Measurements from ENCODE around the gene MLXIPL.
"Not testable (repeated sequence)": the region's sequence is repeated elsewhere in the genome, so short reads cannot be mapped to it uniquely, and the experiment has no call there.

MLXIPL gene

DNA sequence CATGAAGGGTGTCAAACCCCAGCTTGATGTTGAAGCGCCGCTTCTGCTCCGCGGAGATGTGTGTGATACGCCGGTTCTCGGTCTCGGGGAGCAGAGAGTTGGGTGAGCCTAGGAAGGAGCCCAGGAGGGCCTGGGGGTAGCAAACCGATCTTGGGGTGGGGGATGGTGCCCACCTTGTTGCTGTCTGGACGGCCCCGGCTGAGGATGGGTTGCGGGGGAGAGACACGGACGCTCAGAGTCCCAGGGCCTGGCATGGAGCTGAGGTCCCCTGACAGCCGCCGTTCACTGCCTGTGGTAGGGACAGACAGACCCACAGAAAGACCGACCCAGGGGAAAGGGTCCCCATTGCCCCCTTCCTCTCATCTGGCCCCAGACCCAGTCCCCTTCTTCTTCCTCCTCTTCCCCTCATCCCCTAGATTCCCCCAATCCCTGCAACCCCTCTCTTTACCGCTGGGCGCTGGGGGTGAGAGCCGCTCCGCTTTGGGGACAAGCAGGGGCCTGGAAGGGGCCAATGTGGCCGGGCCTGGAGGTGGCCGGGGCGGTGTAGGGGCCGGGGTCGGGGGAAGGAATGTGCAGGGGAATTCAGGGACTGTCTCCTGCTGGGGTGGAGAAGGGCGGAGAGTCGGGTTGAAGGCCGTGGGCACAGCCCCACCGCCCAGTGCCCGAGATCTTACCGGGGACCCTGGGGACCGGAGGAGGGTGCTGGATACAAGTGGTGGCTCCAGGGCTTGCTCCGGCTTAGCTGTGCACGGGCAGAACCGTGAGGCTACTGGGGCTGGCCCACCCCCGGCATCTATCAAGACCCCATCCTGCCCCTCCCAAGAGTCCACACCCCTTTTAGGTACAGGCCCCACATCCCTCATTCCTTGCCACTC is 27.9 kb downstream of the MLXIPL start:
- intact Hi-C loops (cut with micrococcal nuclease): no loop called here
- Mint-ChIP-seq H3K4me1 (ENCODE audit: low read depth) (peaks cover 48% of the 10 kb centered on the region), H3K27me3 (peaks cover 72% of the 10 kb centered on the region), H3K4me3 (no peak overlapping the region), H3K9me3 (no peaks in the 10 kb centered on the region), H3K27ac (no peak overlapping the region), H3K36me3 (ENCODE audit: low read depth) (no peaks in the 10 kb centered on the region)

DNA sequence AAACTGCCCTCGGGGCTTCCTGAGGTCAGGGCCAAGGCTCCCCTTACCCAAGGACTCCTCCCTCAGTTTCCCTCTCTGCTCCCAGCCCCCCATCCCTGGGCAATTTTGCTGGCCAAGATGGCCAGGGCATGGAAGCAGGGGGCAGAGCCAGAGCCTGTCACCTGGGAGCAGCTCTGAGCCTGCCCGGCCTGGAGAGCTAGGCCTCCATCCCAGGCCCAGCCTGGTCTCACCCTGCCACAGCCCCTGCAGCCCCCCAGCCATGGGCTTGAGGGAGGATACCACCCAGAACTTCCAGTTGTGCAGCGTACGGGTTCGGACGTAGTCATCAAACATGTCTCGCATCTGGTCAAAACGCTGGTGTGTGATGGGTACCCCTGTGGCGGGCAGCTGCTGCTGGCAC is 29.0 kb downstream of the MLXIPL start:
- peaks cover 70% of the 10 kb centered on the region for H3K27me3 Mint-ChIP-seq
- intact Hi-C loops (cut with micrococcal nuclease): no loop called here
- H3K4me1 Mint-ChIP-seq (ENCODE audit: low read depth): peaks cover 48% of the 10 kb centered on the region
- H3K9me3 Mint-ChIP-seq: no peaks in the 10 kb centered on the region
- no peaks in the 10 kb centered on the region for H3K36me3 Mint-ChIP-seq (ENCODE audit: low read depth)
- H3K4me3 Mint-ChIP-seq: no peak overlapping the region
- H3K27ac Mint-ChIP-seq: no peak overlapping the region

GRCh38 chr7:73593207-73594045 is 30.9 kb downstream of the MLXIPL start:
- Mint-ChIP-seq H3K4me3 (no peak overlapping the region), H3K36me3 (ENCODE audit: low read depth) (no peaks in the 10 kb centered on the region), H3K27ac (peak overlapping the region; percentile 10), H3K9me3 (no peaks in the 10 kb centered on the region), H3K4me1 (ENCODE audit: low read depth) (peaks cover 33% of the 10 kb centered on the region), H3K27me3 (peaks cover 55% of the 10 kb centered on the region)
- intact Hi-C loops (cut with micrococcal nuclease): no loop called here

DNA sequence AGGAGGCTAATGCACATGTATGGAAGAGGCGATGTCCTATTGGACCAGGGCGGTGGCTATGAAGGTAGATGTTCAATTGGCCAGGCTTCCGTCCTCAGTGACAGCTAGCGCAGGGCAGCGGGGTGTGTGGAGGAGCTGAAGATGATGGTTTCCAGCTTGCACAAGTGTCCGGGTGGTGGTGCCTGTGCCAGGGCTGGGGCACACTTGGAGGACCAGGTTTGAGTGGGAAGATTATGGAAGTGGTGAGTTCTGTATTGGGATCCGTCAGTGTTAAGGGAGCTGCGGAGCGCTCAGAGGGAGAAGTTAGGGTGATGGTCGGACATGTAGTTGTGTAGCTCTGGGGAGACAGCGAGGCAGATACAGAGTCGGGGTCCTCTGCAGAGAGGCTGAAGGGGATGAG is 37.4 kb downstream of the MLXIPL start:
- H3K27ac Mint-ChIP-seq: peak overlapping the region; percentile 76
- H3K4me1 Mint-ChIP-seq (ENCODE audit: low read depth): peaks cover 47% of the 10 kb centered on the region

DNA sequence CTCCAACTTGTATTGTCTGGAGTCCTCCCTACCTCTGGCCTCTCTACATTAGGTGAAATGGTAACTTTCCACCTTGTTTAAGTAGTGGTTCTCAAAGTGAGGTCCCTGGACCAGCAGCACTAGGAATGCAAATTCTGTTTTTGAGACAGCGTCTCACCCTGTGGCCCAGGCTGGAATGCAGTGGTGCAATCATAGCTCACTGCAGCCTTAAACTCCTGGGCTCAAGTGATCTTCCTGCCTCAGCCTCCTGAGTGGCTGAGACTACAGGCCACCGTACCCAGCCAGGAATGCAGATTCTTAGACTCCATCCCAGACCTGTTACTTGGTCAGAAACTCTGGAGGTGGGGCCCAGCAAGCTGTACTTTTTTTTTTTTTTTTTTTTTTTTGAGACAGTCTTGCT is 39.1 kb downstream of the MLXIPL start:
- H3K27ac Mint-ChIP-seq: no peak overlapping the region
- intact Hi-C loops (cut with micrococcal nuclease): no loop called here
- H3K27me3 Mint-ChIP-seq: peaks cover 19% of the 10 kb centered on the region

More for the DNA sequence above, 37.4 kb downstream of the MLXIPL start:
- H3K9me3 Mint-ChIP-seq: no peaks in the 10 kb centered on the region
- H3K36me3 Mint-ChIP-seq (ENCODE audit: low read depth): no peaks in the 10 kb centered on the region
- no peak overlapping the region for H3K4me3 Mint-ChIP-seq
- peaks cover 23% of the 10 kb centered on the region for H3K27me3 Mint-ChIP-seq
- intact Hi-C loops (cut with micrococcal nuclease): no loop called here

DNA sequence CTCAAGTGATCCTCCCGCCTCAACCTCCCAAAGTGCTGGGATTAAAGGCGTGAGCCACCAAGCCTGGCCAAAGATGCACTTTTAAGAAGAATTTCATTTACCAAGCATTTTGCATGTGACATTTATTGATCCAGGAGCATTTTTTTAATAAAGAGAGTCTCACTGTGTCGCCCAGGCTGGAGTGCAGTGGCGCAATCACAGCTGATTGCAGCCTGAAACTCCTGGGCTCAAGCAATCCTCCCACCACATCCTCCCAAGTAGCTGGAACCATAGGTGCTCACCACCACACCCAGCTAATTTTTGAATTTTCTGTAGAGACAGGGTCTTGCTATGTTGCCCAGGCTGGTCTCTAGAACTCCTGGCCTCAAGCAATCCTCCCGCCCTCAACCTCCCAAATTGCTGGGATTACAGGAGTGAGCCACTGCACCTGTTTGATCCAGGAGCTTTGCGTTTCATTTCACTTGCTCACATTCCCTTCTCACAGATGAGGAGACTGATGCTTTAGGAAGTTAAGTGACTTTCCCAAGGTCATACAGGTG is 41.6 kb downstream of the MLXIPL start:
- intact Hi-C loops (cut with micrococcal nuclease): no loop called here
- Mint-ChIP-seq H3K4me3 (no peak overlapping the region), H3K36me3 (ENCODE audit: low read depth) (peaks cover 8% of the 10 kb centered on the region), H3K4me1 (ENCODE audit: low read depth) (peaks cover 58% of the 10 kb centered on the region), H3K27ac (peak overlapping the region; percentile 82), H3K9me3 (no peaks in the 10 kb centered on the region), H3K27me3 (peaks cover 19% of the 10 kb centered on the region)

More for the DNA sequence above, 39.1 kb downstream of the MLXIPL start:
- no peaks in the 10 kb centered on the region for H3K36me3 Mint-ChIP-seq (ENCODE audit: low read depth)
- H3K9me3 Mint-ChIP-seq: no peaks in the 10 kb centered on the region
- no peak overlapping the region for H3K4me3 Mint-ChIP-seq
- peaks cover 54% of the 10 kb centered on the region for H3K4me1 Mint-ChIP-seq (ENCODE audit: low read depth)

DNA sequence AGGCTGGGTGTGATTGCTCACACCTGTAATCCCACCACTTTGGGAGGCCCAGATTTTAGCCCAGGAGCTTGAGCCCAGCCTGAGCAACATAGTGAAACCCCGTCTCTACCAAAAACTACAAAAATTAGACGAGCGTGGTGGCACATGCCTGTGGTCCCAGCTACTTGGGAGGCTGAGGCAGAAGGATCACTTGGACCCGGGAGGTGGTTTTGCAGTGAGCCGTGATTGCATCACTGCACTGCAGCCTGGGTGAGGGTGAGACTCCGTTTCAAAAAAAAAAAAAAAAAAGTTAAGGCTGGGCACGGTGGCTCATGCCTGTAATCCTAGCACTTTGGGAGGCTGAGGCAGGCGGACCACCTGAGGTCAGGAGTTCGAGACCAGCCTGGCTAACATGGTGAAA is 43.3 kb downstream of the MLXIPL start:
- Mint-ChIP-seq H3K4me1 (ENCODE audit: low read depth) (peaks cover 60% of the 10 kb centered on the region), H3K27me3 (peaks cover 12% of the 10 kb centered on the region), H3K27ac (peak overlapping the region; percentile 82), H3K36me3 (ENCODE audit: low read depth) (peaks cover 19% of the 10 kb centered on the region)
- intact Hi-C loops (cut with micrococcal nuclease); H3K9me3 Mint-ChIP-seq; H3K4me3 Mint-ChIP-seq: not testable (repeated sequence)

- intact Hi-C loops (cut with micrococcal nuclease): loop anchor here (1.0 kb wide), 2 partner anchors 21 to 56 kb away; partner anchors contain the start of genes BAZ1B and BCL7B
- peaks cover 44% of the 10 kb centered on the region for H3K36me3 Mint-ChIP-seq (ENCODE audit: low read depth)
- peaks cover 48% of the 10 kb centered on the region for H3K4me1 Mint-ChIP-seq (ENCODE audit: low read depth)
- H3K27me3 Mint-ChIP-seq: no peaks in the 10 kb centered on the region
- peak within 1 kb of the TSS; percentile 84 for H3K4me3 Mint-ChIP-seq
- H3K9me3 Mint-ChIP-seq: no peaks in the 10 kb centered on the region
- H3K27ac Mint-ChIP-seq: peak within 1 kb of the TSS; percentile 96
Measured at GRCh38 chr7:73578342-73579128, 45.8 kb downstream of the MLXIPL start, which contains the start of gene TBL2. TSS of gene TBL2 (minus strand) at chr7:73578579. CDS start at chr7:73578549, 30 bp downstream.

DNA sequence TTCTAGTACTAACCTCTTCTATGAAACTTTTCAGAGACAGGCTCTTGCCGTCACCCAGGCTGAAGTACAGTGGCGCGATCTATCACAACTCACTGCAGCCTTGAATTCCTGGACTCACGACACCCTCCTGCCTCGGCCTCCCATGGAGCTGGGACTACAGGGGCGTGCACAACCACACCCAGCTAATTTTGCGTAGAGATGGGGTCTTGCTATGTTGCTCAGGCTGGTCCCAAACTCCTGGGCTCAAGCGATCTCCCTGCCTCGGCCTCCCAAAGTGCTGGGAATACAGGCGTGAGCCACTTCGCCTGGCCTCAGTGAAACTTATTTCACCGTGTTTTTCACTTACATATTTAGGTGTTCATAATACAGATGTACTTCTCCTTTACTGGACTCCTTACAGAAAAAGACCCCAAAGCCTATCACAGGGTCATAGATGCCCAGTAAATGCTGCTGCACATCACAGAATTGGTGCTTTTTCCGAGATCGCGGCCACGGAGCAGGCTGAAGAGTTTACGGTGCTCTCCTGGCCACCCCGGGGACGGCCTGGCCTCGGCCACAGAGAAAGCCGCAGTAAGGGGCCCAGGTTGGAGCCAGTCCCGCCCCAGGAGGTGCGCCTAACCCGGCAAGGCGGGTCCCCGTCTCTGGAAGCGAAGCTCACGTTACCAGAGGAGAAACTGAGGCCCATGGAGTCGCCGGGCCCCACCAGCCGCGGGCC is 46.5 kb downstream of the MLXIPL start:
- peaks cover 43% of the 10 kb centered on the region for H3K4me1 Mint-ChIP-seq (ENCODE audit: low read depth)
- no peaks in the 10 kb centered on the region for H3K27me3 Mint-ChIP-seq
- no peaks in the 10 kb centered on the region for H3K9me3 Mint-ChIP-seq
- intact Hi-C loops (cut with micrococcal nuclease): loop anchor here (1.0 kb wide), 2 partner anchors 20 to 55 kb away; partner anchors contain the start of genes BAZ1B and BCL7B
- H3K4me3 Mint-ChIP-seq: peak overlapping the region; percentile 84
- H3K36me3 Mint-ChIP-seq (ENCODE audit: low read depth): peaks cover 51% of the 10 kb centered on the region
- H3K27ac Mint-ChIP-seq: peak overlapping the region; percentile 96

- Mint-ChIP-seq H3K36me3 (ENCODE audit: low read depth) (peaks cover 91% of the 10 kb centered on the region), H3K9me3 (no peaks in the 10 kb centered on the region)
- intact Hi-C loops (cut with micrococcal nuclease): no loop called here
Measured at GRCh38 chr7:73573791-73574190, 50.5 kb downstream of the MLXIPL start.

GRCh38 chr7:73573276-73573675 is 51.0 kb downstream of the MLXIPL start:
- Mint-ChIP-seq H3K36me3 (ENCODE audit: low read depth) (peaks cover 89% of the 10 kb centered on the region), H3K4me3 (no peak overlapping the region), H3K4me1 (ENCODE audit: low read depth) (peaks cover 29% of the 10 kb centered on the region), H3K27me3 (no peaks in the 10 kb centered on the region), H3K27ac (no peak overlapping the region), H3K9me3 (no peaks in the 10 kb centered on the region)
- intact Hi-C loops (cut with micrococcal nuclease): no loop called here

More at GRCh38 chr7:73573791-73574190, 50.5 kb downstream of the MLXIPL start:
- no peaks in the 10 kb centered on the region for H3K27me3 Mint-ChIP-seq
- H3K27ac Mint-ChIP-seq: no peak overlapping the region
- H3K4me1 Mint-ChIP-seq (ENCODE audit: low read depth): peaks cover 30% of the 10 kb centered on the region
- no peak overlapping the region for H3K4me3 Mint-ChIP-seq

GRCh38 chr7:73572767-73573186 is 51.5 kb downstream of the MLXIPL start:
- Mint-ChIP-seq H3K4me1 (ENCODE audit: low read depth) (peaks cover 28% of the 10 kb centered on the region), H3K27me3 (no peaks in the 10 kb centered on the region), H3K36me3 (ENCODE audit: low read depth) (peaks cover 84% of the 10 kb centered on the region), H3K9me3 (no peaks in the 10 kb centered on the region), H3K4me3 (no peak overlapping the region), H3K27ac (no peak overlapping the region)
- intact Hi-C loops (cut with micrococcal nuclease): no loop called here

DNA sequence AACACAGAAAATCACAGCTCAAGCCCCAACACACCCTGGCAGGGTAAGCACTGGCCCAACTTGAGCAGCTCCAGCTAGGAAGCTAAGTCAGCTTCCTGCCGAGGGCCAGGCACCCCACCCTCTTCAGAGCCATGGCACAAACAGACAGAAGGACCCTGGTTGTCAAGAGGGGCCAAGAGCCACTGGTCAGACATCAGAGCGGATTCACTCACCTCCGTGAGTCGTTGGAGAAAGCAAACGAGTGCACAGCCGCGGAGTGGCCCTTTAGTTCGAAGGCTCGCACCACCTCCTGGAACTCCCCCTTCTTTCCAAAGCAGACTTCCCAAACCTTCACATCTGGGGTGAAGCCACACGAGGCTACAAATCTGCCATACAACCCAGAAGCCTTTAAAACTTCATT is 53.3 kb downstream of the MLXIPL start:
- Mint-ChIP-seq H3K27me3 (no peaks in the 10 kb centered on the region), H3K4me3 (no peak overlapping the region), H3K36me3 (ENCODE audit: low read depth) (peaks cover 73% of the 10 kb centered on the region), H3K4me1 (ENCODE audit: low read depth) (peaks cover 22% of the 10 kb centered on the region), H3K27ac (no peak overlapping the region), H3K9me3 (no peaks in the 10 kb centered on the region)
- intact Hi-C loops (cut with micrococcal nuclease): no loop called here
